NCI-H748 treated with DMSO at 0.1 percent for 48 hours (cell line): ENCODE data around the gene OR7G2.

ENCODE experiments used
- DNase-seq: peaks from one replicate; lab custom pipeline; 2025; lab: John Stamatoyannopoulos, UW

OR7G2 gene

GRCh38 chr19:9107375-9107774, at the start of gene OR7G2:
OR7G2 (minus strand) TSS chr19:9107475; CDS start chr19:9103243, 4,232 bp downstream.
- no peak for DNase-seq

GRCh38 chr19:9156304-9156703, 49.0 kb upstream of the OR7G2 start:
- no peak for DNase-seq

- DNase-seq: no peak
These were observed 48.3 kb upstream of the OR7G2 start for GRCh38 chr19:9155591-9155990.

- DNase-seq: no peak
These were observed 44.1 kb upstream of the OR7G2 start for GRCh38 chr19:9151367-9151766.

GRCh38 chr19:9150650-9151049, 43.4 kb upstream of the OR7G2 start:
- DNase-seq: no peak

- DNase-seq: no peak
These were observed 42.7 kb upstream of the OR7G2 start for GRCh38 chr19:9149997-9150396.

- DNase-seq: no peak
These were observed 41.4 kb upstream of the OR7G2 start for GRCh38 chr19:9148697-9149096.

GRCh38 chr19:9146882-9147281, 39.6 kb upstream of the OR7G2 start:
- no peak for DNase-seq

GRCh38 chr19:9144920-9145319, 37.6 kb upstream of the OR7G2 start:
- DNase-seq: no peak

GRCh38 chr19:9140159-9140874, 33.0 kb upstream of the OR7G2 start, which contains the start of gene ZNF317:
ZNF317 (plus strand) TSS chr19:9140397; CDS start chr19:9156017, 15,620 bp downstream.
- DNase-seq: peak; percentile 78

- no peak for DNase-seq
These were observed 32.4 kb upstream of the OR7G2 start for GRCh38 chr19:9139609-9140158.

- no peak for DNase-seq
These were observed 25.1 kb upstream of the OR7G2 start for GRCh38 chr19:9132422-9132821.

GRCh38 chr19:9130965-9131364, 23.7 kb upstream of the OR7G2 start:
- no peak for DNase-seq

GRCh38 chr19:9128171-9128570, 20.9 kb upstream of the OR7G2 start:
- no peak for DNase-seq

- DNase-seq: no peak
These were observed 19.7 kb upstream of the OR7G2 start, which contains the start of gene OR7G3 for GRCh38 chr19:9126900-9127405. OR7G3 (minus strand) TSS chr19:9126950; CDS start chr19:9126950, 0 bp downstream.

GRCh38 chr19:9116547-9116946, 9.3 kb upstream of the OR7G2 start:
- no peak for DNase-seq

GRCh38 chr19:9115307-9115813, 8.1 kb upstream of the OR7G2 start, which contains the start of gene OR7G1:
OR7G1 (minus strand) TSS chr19:9115763; CDS start chr19:9115763, 0 bp downstream.
- no peak for DNase-seq

- DNase-seq: no peak
These were observed 2.7 kb upstream of the OR7G2 start for GRCh38 chr19:9109959-9110358.

- no peak for DNase-seq
These were observed 20.5 kb downstream of the OR7G2 start, which contains the start of gene OR1M1 for GRCh38 chr19:9086761-9087160. OR1M1 (plus strand) TSS chr19:9087061; CDS start chr19:9093245, 6,184 bp downstream.

- no peak for DNase-seq
These were observed 28.6 kb downstream of the OR7G2 start for GRCh38 chr19:9078651-9079050.

GRCh38 chr19:9076901-9077300, 30.4 kb downstream of the OR7G2 start:
- DNase-seq: no peak

- no peak for DNase-seq
These were observed 32.0 kb downstream of the OR7G2 start for GRCh38 chr19:9075064-9075949.
